HG02852 (cell line): Measurements from ENCODE around the gene DHODH.
"Not testable (repeated sequence)": the region's sequence is repeated elsewhere in the genome, so short reads cannot be mapped to it uniquely, and the experiment has no call there.

Source experiments
- ATAC-seq: cut with Tn5 transposase; IDR thresholded peaks from one replicate; pipeline ENCODE4 v1.9.1; 2021; ENCODE audit warnings: mild to moderate bottlenecking, moderate library complexity; ENCODE audit not compliant: unreplicated experiment

The DHODH gene

DNA sequence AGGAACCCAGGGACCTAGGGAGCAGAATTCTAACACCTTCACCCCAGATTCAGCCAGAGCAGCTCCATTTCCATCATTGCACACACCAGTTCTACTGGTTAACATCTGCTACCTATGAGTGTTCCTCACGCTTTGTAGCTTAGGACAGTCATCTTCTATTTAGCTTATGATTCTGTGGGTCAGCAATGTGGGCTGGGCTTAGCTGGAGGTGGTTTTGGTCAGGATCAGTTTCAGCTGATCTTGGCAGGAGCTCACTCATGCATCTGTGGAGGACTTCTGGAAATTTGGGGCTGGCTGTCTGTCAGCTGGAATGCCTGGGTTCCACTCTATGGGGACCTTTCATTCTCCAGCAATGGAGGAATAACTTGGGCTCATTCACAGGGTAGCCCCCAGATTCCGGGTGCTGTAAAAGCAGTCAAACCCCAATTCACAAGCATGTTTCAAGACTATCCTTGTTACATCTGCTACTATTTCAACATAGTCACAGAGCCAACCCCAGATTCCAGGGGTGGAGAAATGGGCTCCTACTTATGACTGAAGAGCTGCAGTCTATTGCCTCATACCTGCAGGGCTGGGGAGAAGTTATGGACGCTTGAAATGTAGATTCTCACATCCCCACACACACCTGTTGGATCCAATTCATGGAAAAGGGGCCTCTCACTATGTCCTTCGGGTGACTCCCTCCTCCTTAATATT is 42.4 kb downstream of the DHODH start:
- ATAC-seq, result no peak

DNA sequence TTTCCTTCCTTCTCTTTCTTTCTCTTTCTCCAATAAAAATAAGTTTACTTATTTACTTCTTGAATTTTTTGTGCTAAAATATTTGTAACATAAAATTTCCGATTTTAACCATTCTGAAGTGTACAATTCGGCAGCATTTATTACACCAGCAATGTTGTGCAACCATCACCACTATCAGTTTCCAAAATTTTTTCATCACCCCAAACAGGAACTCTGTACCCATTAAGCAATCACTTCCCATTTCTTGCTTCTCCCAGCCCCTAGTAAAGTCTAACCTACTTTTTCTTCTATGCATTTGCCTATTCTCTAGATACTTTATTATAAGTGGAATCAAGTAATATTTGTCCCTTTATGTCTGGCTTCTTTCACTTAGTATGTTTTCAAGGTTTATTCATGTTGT is 43.3 kb downstream of the DHODH start:
- no peak for ATAC-seq

DNA sequence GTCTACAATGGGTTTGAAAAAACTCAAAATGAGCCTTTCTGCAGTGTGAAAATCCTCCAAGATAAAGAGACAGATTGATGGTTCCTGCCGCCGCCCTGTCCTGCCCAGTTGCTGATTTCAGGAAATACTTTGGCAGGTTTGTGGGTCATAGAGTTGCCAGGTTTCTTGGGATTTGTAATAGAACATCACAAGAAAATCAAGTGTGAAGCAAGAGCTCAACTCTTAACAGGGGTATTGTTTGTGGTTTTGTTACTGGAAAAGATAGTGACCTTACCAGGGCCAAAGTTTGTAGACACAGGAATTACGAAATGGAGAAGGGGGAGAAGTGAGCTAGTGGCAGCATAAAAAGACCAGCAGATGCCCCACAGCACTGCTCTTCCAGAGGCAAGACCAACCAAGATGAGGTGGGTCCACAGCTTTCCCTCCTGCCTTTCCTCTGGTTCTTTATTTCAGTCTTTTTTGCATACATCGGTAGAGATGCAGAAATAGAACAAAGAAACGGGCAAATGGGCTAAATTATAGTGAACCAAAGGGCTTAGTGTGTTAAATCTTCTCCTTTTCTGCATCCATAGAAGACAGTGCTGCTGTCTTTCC is 45.8 kb downstream of the DHODH start, which contains the start of gene HP:
HP (plus strand) TSS at position 252 of the 594 bp plus-strand sequence; CDS start at position 400, 148 bp downstream.
- not testable (repeated sequence) for ATAC-seq

DNA sequence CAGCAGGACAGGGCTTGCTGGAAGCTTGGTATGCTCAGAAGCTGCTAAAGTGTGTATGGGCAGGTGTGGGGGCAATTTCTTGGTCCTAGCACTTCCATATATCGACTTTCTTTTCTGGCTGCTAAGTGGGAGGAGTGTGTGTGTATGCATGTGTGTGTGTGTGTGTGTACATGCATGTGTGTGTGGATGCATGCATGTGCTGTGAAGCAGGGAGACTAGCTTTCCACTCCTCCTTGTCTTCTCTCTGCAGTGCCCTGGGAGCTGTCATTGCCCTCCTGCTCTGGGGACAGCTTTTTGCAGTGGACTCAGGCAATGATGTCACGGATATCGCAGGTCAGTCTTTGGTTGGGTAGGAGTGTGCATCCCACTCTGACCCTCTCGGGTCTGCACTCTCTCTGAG is 47.4 kb downstream of the DHODH start:
- ATAC-seq, result no peak

GRCh38 chr16:72057313-72057712 is 48.8 kb downstream of the DHODH start:
- not testable (repeated sequence) for ATAC-seq

- ATAC-seq, result not testable (repeated sequence)
Measured at GRCh38 chr16:72059060-72059459, 50.5 kb downstream of the DHODH start.

DNA sequence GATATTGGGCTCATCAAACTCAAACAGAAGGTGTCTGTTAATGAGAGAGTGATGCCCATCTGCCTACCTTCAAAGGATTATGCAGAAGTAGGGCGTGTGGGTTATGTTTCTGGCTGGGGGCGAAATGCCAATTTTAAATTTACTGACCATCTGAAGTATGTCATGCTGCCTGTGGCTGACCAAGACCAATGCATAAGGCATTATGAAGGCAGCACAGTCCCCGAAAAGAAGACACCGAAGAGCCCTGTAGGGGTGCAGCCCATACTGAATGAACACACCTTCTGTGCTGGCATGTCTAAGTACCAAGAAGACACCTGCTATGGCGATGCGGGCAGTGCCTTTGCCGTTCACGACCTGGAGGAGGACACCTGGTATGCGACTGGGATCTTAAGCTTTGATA is 51.9 kb downstream of the DHODH start:
- no peak for ATAC-seq

- no peak for ATAC-seq
Measured at GRCh38 chr16:72061564-72061963, 53.0 kb downstream of the DHODH start.

DNA sequence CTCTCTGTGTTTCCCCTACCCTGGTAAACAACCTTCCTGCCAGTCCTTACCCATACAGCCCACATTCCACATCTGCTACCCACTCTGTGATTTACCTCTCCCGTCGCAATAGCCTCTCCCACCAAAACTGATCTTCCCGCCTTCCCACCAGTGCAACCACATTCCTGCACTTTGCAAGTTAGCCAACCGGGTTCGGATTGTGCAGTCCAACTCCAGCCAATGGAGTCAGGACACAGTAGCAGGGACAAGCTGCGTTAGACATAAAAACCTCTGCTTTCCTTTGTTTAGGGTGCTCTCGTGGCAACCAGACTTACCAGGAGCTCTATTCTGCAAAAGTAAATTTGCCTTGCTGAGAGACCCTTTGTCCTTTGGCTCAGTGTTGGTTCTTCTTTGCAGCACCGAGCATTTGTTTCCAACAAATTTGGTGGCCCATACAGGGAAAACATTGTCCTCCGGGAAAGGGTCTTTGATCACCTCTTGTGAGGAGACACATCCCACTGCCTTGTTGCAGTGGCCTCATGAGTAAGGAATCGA is 55.9 kb downstream of the DHODH start:
- no peak for ATAC-seq

DNA sequence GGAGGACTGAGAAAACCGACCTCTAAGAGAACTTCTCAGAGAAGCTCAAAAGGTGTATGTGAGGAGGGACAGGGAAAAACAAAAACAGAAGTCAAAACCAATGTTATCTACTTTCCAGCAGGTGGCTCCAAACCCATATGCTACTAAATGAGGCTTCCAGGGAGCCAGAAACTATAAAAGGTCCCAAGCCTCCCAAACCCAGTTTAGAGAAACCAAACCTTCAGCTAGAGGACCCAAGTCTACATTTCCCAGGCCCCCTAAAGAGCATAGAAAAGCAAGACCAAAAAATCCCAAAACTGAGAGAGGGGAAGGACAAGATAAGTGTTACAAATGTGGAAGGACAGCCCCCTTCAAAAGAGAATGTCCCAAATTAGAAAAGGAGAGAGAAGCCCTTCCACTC is 58.2 kb downstream of the DHODH start:
- no peak for ATAC-seq

GRCh38 chr16:72068930-72069329 is 60.4 kb downstream of the DHODH start:
- ATAC-seq, result no peak

- no peak for ATAC-seq
Measured at GRCh38 chr16:72072514-72073342, 64.2 kb downstream of the DHODH start.

DNA sequence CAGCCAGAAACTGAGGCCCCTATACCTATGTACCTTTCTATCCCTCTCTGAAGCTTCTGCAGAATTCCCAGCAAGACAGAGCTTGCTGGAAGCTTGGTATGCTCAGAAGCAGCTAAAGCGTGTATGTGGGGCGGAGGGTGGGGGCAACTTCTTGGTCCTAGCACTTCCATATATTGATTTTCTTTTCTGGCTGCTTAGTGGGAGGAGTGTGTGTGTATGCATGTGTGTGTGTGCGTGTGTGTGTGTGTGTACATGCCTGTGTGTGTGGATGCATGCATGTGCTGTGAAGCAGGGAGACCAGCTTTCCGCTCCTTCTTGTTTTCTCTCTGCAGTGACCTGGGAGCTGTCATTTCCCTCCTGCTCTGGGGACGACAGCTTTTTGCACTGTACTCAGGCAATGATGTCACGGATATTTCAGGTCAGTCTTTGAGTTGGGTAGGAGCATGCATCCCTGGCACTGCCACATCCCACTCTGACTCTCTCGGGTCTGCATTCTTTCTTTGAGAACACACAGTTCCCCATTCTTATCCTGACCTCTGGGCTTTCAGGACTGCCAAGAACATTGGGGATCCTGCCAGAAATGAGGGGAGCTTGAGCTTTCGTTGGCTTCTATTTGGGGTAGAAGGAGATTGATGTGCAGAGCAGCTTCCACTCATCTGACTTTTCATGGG is 65.2 kb downstream of the DHODH start:
- ATAC-seq, result no peak

GRCh38 chr16:72075067-72075466 is 66.5 kb downstream of the DHODH start:
- ATAC-seq, result not testable (repeated sequence)
